K562 (cell line): ENCODE measurements around the gene KCNG4. TPM values are rescaled to one million over a fixed set of nuclear protein-coding genes. Genes with fewer than 3 reads are reported as not detected.

Source experiments
- ATAC-seq: fragments of 200-7000 bp; cut with Tn5 transposase; 3 replicates; pipeline ENCODE4 v1.9.1; 2020; ENCODE audit warnings: moderate library complexity
- BruUV-seq: library from RNA; stranded (reverse); fragments of 400-500 nt; replicated peaks from 2 replicates; lab custom pipeline; 2021; lab: Mats Ljungman, UMichigan
- CTCF ChIA-PET: fragments of 300-600 bp; formaldehyde crosslinking; extraction: SDS; loops from one replicate; lab custom pipeline; 2021; ENCODE audit warnings: low intra/inter-chr PET ratio; lab: Yijun Ruan, JAX
- POLR2A ChIA-PET: fragments of 300-600, 350-650 bp; sonication (Branson Sonifier 250); formaldehyde crosslinking; extraction: SDS; loops from one replicate; lab custom pipeline; 2021; ENCODE audit warnings: antibody characterized with exemption, inconsistent platforms; lab: Yijun Ruan, JAX
- DNase-seq, 4 experiments: peaks; one replicate each; pipeline versions ENCODE4 v3.0.0 to v3.0.0-alpha.2; 2011 to 2018; ENCODE audit warnings: low spot score in 3 of 4, mixed read lengths in 3 of 4; ENCODE audit errors: extremely low read depth in 1 of 4
- FAIRE-seq: peaks from 2 replicates; lab custom pipeline; 2011; peaks lifted over from hg19 to GRCh38; lab: Jason Lieb, UNC
- H2AFZ ChIP-seq: 2 replicates; pipeline ENCODE4 v1.6.0; 2011; ENCODE audit warnings: low read depth, low read length, control low read depth, inconsistent platforms
- H3K27ac ChIP-seq: fragments of 200-600 bp; 3 replicates; pipeline ENCODE4 v1.8.0; 2011; ENCODE audit warnings: low read depth, mild to moderate bottlenecking, control low read depth, inconsistent platforms, low read length, moderate library complexity, mixed read lengths; ENCODE audit errors: extremely low read depth
- H3K27me3 ChIP-seq, 2 experiments: fragments of 300-600 bp in 1 of 2; 2 replicates in 1 of 2; 3 replicates in 1 of 2; pipeline versions ENCODE4 v1.6.0 to v1.8.0; 2011; ENCODE audit warnings: inconsistent platforms in 2 of 2, low read length in 2 of 2, mild to moderate bottlenecking in 1 of 2, mixed read lengths in 1 of 2, moderate library complexity in 1 of 2; ENCODE audit not compliant: control insufficient read depth in 2 of 2, insufficient read depth in 2 of 2
- H3K36me3 ChIP-seq: fragments of 300-600 bp; 3 replicates; pipeline ENCODE4 v1.8.0; 2011; ENCODE audit warnings: mild to moderate bottlenecking, low read length, inconsistent platforms; ENCODE audit not compliant: control insufficient read depth, insufficient read depth
- H3K4me1 ChIP-seq, 2 experiments: fragments of 200-600 bp in 1 of 2; replicated peaks in 1 of 2; 2 replicates in 1 of 2; 3 replicates in 1 of 2; pipeline versions ENCODE4 v1.5.1 to v1.8.0; 2011; ENCODE audit warnings: inconsistent platforms in 2 of 2, low read length in 2 of 2, mild to moderate bottlenecking in 1 of 2, mixed read lengths in 1 of 2, moderate library complexity in 1 of 2; ENCODE audit not compliant: control insufficient read depth in 2 of 2, insufficient read depth in 2 of 2
- H3K4me2 ChIP-seq: 2 replicates; pipeline ENCODE4 v1.6.1; 2011; ENCODE audit warnings: low read length, control low read depth, inconsistent platforms, mixed read lengths; ENCODE audit not compliant: insufficient read depth
- H3K4me3 ChIP-seq: fragments of 200-600 bp; sonication (generic), shearing (Covaris generic); 2 replicates; pipeline ENCODE4 v1.5.1; 2016; ENCODE audit warnings: control low read depth, inconsistent platforms
- H3K79me2 ChIP-seq: fragments of 200-600 bp; 3 replicates; pipeline ENCODE4 v1.8.0; 2011; ENCODE audit warnings: low read length, inconsistent platforms; ENCODE audit not compliant: control insufficient read depth, insufficient read depth
- H3K9ac ChIP-seq, 2 experiments: 2 replicates each; pipeline versions ENCODE4 v1.6.0 to v1.6.1; 2011; ENCODE audit warnings: low read depth in 2 of 2, low read length in 2 of 2, control low read depth in 1 of 2, inconsistent platforms in 1 of 2, mild to moderate bottlenecking in 1 of 2, mixed read lengths in 1 of 2; ENCODE audit not compliant: insufficient read depth in 1 of 2
- H3K9me1 ChIP-seq: one replicate; pipeline ENCODE4 v1.6.0; 2011; ENCODE audit warnings: inconsistent platforms, mild to moderate bottlenecking, low read length, moderate library complexity; ENCODE audit not compliant: control insufficient read depth, insufficient read depth
- H3K9me3 ChIP-seq: replicated peaks from 2 replicates; pipeline ENCODE4 v1.5.1; 2011; ENCODE audit warnings: low read depth, low read length, inconsistent platforms; ENCODE audit not compliant: control insufficient read depth, insufficient read depth
- H4K20me1 ChIP-seq: replicated peaks from 2 replicates; pipeline ENCODE4 v1.6.1; 2011; ENCODE audit warnings: low read length, inconsistent platforms, mixed read lengths; ENCODE audit not compliant: control insufficient read depth, insufficient read depth
- CBX5 ChIP-seq: IDR thresholded peaks from 2 replicates; pipeline ENCODE4 v1.6.1; 2014; ENCODE audit warnings: low read depth, borderline replicate concordance
- DMBX1 ChIP-seq: fragments of 250-450 bp; sonication (Bioruptor Pico); IDR thresholded peaks from 2 replicates; pipeline ENCODE4 v1.8.0; 2022; ENCODE audit warnings: inconsistent platforms, mild to moderate bottlenecking, moderate library complexity, borderline replicate concordance
- GATAD2A ChIP-seq: fragments of 450-650 bp; IDR thresholded peaks from 2 replicates; pipeline ENCODE4 v1.6.1; 2017
- HOXB6 ChIP-seq: fragments of 250-450 bp; sonication (Bioruptor Pico); IDR thresholded peaks from 2 replicates; pipeline ENCODE4 v1.5.1; 2022; ENCODE audit warnings: mild to moderate bottlenecking, borderline replicate concordance
- JUND ChIP-seq, 2 experiments: IDR thresholded peaks; 2 replicates in 1 of 2; 3 replicates in 1 of 2; pipeline ENCODE4 v1.6.1; 2011; ENCODE audit warnings: borderline replicate concordance in 2 of 2, low read depth in 2 of 2, low read length in 2 of 2, improper control_type of control experiment in 1 of 2, missing biosample characterization in 1 of 2, missing genetic modification characterization in 1 of 2, missing genetic modification reagents in 1 of 2
- MAFG ChIP-seq: fragments of 450-650 bp; conservative IDR thresholded peaks from 2 replicates; pipeline ENCODE4 v1.6.1; 2016; ENCODE audit warnings: missing genetic modification characterization, missing compliant biosample characterization
- MBD1 ChIP-seq: fragments of 250-450 bp; sonication (Bioruptor Pico); IDR thresholded peaks from 2 replicates; pipeline ENCODE4 v1.8.0; 2022; ENCODE audit warnings: inconsistent platforms
- MYNN ChIP-seq, 2 experiments: sonication (generic); formaldehyde crosslinking in 1 of 2; IDR thresholded peaks; 2 replicates each; pipeline versions ENCODE4 v1.5.0 to v1.6.1; 2016 to 2020; ENCODE audit warnings: antibody characterized with exemption in 1 of 2, missing genetic modification reagents in 1 of 2
- PCBP2 ChIP-seq: fragments of 200-400 bp; formaldehyde crosslinking; IDR thresholded peaks from 2 replicates; pipeline ENCODE4 v1.6.1; 2018; ENCODE audit warnings: low read length, low read depth, mild to moderate bottlenecking, moderate library complexity; ENCODE audit not compliant: poor library complexity, severe bottlenecking
- SIRT6 ChIP-seq: IDR thresholded peaks from one replicate; pipeline ENCODE4 v1.6.1; 2012; ENCODE audit warnings: low read depth, mild to moderate bottlenecking, control low read depth, inconsistent platforms, low read length, moderate library complexity
- SIX5 ChIP-seq, 2 experiments: IDR thresholded peaks; 2 replicates each; pipeline ENCODE4 v1.6.1; 2011; ENCODE audit warnings: low read length in 2 of 2, borderline replicate concordance in 1 of 2, low read depth in 1 of 2, mild to moderate bottlenecking in 1 of 2, moderate library complexity in 1 of 2; ENCODE audit not compliant: insufficient read depth in 1 of 2
- SPI1 ChIP-seq: IDR thresholded peaks from 2 replicates; pipeline ENCODE4 v1.6.1; 2011; ENCODE audit warnings: low read depth, low read length, control low read depth, borderline replicate concordance
- ZEB2 ChIP-seq: fragments of 450-650 bp; IDR thresholded peaks from 2 replicates; pipeline ENCODE4 v1.6.1; 2016
- ZNF316 ChIP-seq: fragments of 450-650 bp; IDR thresholded peaks from 2 replicates; pipeline ENCODE4 v1.6.1; 2016
- ZNF518B ChIP-seq: fragments of 250-450 bp; sonication (Bioruptor Pico); IDR thresholded peaks from 2 replicates; pipeline ENCODE4 v1.5.0; 2021; ENCODE audit warnings: mild to moderate bottlenecking, moderate library complexity
- WGBS: fragments of 100-300 bp; shearing (Covaris generic); methylation state at CpG from one replicate; pipeline ENCODE4 v1.1.6; 2016; ENCODE audit warnings: low coverage, mixed read lengths; ENCODE audit not compliant: insufficient coverage; ENCODE audit errors: missing lambda C conversion rate; 5-methylcytosine and 5-hydroxymethylcytosine counted together
- in situ Hi-C: fragments of 300-500 bp; cut with MboI; formaldehyde crosslinking; loops from 4 replicates; pipeline ENCODE4 v1.15.0; 2018; ENCODE audit warnings: inconsistent platforms, mixed read lengths
- intact Hi-C: fragments of 100-400 bp; cut with micrococcal nuclease; formaldehyde crosslinking; loops from 2 replicates; pipeline ENCODE4 v1.14.2; 2022
- polyA plus RNA-seq, 8 experiments: library from polyadenylated mRNA; depleted of rRNA in 4 of 8; stranded (reverse) in 5 of 8; unstranded in 3 of 8; fragments of >200 nt; fragmentation: Nextera tagmentation in 2 of 8; fragmentation: Illumina TruSeq in 1 of 8; extraction: Ambion mirVana in 2 of 8; extraction: Trizol in 1 of 8; gene quantifications; 2 replicates each; pipeline versions ENCODE4 v1.2.1 to v1.2.3, GENCODE V29; 2011 to 2014; ENCODE audit warnings: inconsistent platforms in 1 of 8, missing spikeins in 1 of 8
- total RNA-seq, 7 experiments: library from RNA; depleted of rRNA in 6 of 7; stranded (reverse); fragments of >200 nt in 6 of 7; fragmentation: Illumina TruSeq in 2 of 7; extraction: Trizol in 2 of 7; gene quantifications; 2 replicates each; pipeline versions ENCODE4 v1.2.1 to v1.2.3, GENCODE V29; 2011 to 2021; ENCODE audit warnings: low replicate concordance in 1 of 7

The KCNG4 gene
- total and polyA plus RNA-seq, 9 of the 15 experiments (the other 6 are each of a cell fraction or from before 2014, with no cell fraction given): not detected

- H3K36me3 ChIP-seq: no peaks in the 10 kb centered on the region
- no peaks in the 10 kb centered on the region for H4K20me1 ChIP-seq
- BruUV-seq: no TSS peak
- intact Hi-C loops: no loop called here
- peak; percentile 88 for FAIRE-seq
- in situ Hi-C loops: no loop called here
- H3K4me2 ChIP-seq: peak overlapping the region; percentile 44
- H2AFZ ChIP-seq: peak overlapping the region; percentile 38
- no peaks in the 10 kb centered on the region for H3K79me2 ChIP-seq
- ChIA-PET CTCF (no interaction called here), POLR2A (interaction anchor here (0.5 to 1.1 kb wide), 7 partner anchors 13 to 225 kb away, joined by 3 to 5 read pairs (median 4); partner anchors contain the start of gene TAF1C)
- no peak overlapping the region for H3K4me3 ChIP-seq
- peaks cover 23 to 57% of the 10 kb centered on the region in 2 experiments; a peak in 4 of 5 replicates for H3K27me3 ChIP-seq
- H3K9ac ChIP-seq: peak overlapping the region in 1 of 2 experiments; percentile 14; a peak in 2 of 4 replicates
- H3K9me3 ChIP-seq: no peaks in the 10 kb centered on the region
- H3K27ac ChIP-seq: no peak overlapping the region
- WGBS: 0% methylated on average over 9 of the region's 18 CpGs
- no peaks in the 10 kb centered on the region for H3K9me1 ChIP-seq
- DNase-seq: peak; percentile 83 to 86 (median 84)
- peak; percentile 88 for ATAC-seq
- peaks cover 13 to 16% of the 10 kb centered on the region in 2 experiments for H3K4me1 ChIP-seq
- TF ChIP-seq SIX5 (IDR thresholded peaks at IDR 0.05; ENCODE audit: borderline replicate concordance in 1 of 2, insufficient read depth in 1 of 2, low read depth in 1 of 2, low read length in 2 of 2) (no peak), SIRT6 (no peak), MAFG (tag) (peak; percentile 92), MYNN (IDR thresholded peaks at IDR 0.05) (peak; percentile 81), MYNN (CRISPR knock-in tag; IDR thresholded peaks at IDR 0.05) (no peak), CBX5 (no peak), GATAD2A (peak; percentile 67), PCBP2 (no peak), SPI1 (0 out of 2 replicates have a peak, but pooled peaks have one; percentile 24), MBD1 (CRISPR knock-in tag) (no peak), JUND (IDR thresholded peaks at IDR 0.05; ENCODE audit: borderline replicate concordance, low read depth, low read length) (peak; percentile 94), JUND (tag; IDR thresholded peaks at IDR 0.05; ENCODE audit: borderline replicate concordance, low read depth, low read length) (peak; percentile 89), ZEB2 (peak; percentile 43; the same call in 1 of the 2 replicates), ZNF316 (peak; percentile 93), ZNF518B (CRISPR knock-in tag) (no peak), HOXB6 (CRISPR knock-in tag) (no peak), DMBX1 (no peak)
These were observed 11.5 kb downstream of the KCNG4 start for GRCh38 chr16:84228256-84228838.
